Stimulated activated CD4-positive, alpha-beta T cell treated with anti-CD3 and anti-CD28 coated beads, Interleukin-12 subunit alpha, Interleukin-12 subunit beta, amount 100 ng/mL, for 4 hours (primary cell): ENCODE results near the gene EHBP1L1.
A peak's percentile ranks its signal among the peaks of the same experiment; 100 is the strongest.

Experiments
- DNase-seq: peaks from one replicate; pipeline ENCODE4 v3.0.0-alpha.2; 2020

EHBP1L1 gene

GRCh38 chr11:65598258-65598699, 22.4 kb downstream of the EHBP1L1 start:
- no peak for DNase-seq

DNA sequence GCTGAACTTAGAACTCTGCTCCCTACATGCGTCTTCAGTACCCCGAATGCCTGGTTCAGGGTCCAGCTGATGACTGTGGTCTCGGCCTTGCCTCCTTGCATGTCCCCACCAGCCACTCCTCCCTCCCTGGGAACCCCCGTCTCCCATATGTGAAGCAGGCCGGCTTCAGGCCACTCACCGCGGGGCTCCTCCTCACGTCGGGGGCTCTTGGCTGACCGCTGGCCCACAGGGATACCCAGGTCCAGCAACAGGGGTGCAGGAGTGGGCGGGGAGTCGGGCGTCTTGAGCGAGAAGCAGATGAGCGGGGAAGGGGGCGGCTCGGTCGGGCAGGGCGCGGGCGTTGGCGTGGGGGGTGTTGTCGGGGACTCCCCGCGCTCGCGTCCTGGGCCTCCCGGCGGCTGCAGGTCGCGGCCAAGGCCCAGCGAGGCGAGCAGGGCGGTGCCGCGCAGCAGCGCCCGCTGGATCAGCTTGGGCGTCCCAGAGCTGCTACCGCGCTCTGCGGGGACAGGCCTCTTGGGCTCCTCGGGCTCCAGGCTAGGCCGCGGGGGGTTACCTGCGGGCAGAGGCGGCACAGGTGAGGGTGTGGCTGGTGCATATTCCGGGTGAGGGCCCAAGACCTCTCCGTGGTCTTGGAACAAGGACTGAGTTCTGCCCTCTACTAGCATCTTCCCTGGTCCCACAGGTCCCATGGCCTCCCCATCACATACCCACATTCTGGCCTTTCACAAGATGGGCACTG, 23.5 kb downstream of the EHBP1L1 start:
- no peak for DNase-seq

DNA sequence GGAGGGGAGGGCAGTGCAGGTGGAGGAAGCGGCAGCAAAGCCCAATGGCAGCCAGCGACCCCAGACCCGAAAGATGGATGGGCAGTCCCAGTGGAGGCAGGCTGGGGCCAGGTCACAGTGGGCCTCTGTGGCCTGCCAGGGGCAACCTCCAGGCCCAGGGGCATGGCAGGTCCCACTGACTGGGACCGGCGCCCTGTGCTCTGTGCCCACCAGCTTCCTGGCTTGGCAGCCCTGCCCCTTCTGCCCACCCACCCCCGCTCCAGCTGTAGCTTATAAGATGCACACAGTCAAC, 24.0 kb downstream of the EHBP1L1 start:
- DNase-seq = no peak

GRCh38 chr11:65604258-65604657, 28.4 kb downstream of the EHBP1L1 start:
- DNase-seq = no peak

GRCh38 chr11:65606876-65607613, 31.2 kb downstream of the EHBP1L1 start:
- no peak for DNase-seq

DNA sequence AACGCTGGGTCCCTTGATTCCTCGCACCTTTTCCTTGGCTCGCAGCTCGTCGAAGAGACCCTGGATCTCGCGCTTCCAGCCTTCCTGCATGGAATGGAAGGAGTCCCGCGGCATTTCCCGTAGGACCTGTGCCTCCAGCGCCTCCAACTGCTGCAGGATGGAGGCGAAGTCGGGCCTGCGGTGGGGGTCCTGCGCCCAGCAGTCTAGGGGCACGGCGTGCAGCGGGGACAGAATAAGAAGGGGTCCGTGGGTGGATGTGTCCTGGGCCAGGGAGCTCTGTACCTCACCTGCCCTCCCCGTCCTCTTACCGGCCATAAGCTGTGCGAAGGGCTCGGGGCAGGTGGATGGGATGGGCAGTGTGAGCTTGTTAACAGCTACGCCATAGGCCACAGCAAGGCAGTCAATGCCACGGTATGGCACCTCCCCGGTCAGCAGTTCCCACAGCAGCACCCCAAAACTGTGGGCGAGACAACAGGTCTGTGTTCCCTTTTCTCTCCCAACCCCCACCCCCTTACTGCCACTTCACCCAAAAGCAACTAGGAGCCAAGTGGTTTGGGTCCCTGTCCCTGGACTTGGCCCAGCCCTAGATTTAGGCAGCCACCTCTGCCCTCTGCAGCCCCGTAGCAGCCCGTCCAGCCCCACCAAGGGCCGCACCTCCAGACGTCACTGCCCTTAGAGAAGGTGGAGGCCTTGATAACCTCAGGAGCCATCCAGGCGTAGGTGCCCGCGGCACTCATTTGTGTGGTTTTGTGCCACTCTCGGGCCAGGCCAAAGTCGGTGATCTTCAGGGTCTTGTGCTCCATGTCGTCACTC, 32.0 kb downstream of the EHBP1L1 start:
- no peak for DNase-seq

DNA sequence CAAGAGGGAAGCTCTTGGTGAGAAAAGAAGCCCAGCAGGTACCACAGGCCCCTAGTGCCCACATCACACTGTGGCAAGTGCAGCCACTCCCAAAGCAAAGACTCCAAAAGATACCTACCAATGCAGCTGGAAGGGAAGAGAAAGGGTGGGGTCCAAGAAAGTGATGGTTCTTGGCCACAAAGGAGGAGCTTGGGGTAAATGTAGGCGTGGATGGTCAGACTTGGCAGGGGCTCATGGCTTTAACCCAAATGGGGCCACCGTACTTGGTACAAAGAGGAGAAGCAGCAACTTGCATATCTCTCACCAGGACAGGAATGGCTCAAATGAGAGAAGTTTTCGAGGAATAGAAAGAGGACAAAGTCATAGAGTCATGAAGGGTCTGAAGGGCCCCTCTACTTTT, 33.4 kb downstream of the EHBP1L1 start:
- DNase-seq = no peak

- no peak for DNase-seq
These were observed 33.8 kb downstream of the EHBP1L1 start for GRCh38 chr11:65609665-65610064.

GRCh38 chr11:65610404-65610803, 34.6 kb downstream of the EHBP1L1 start:
- no peak for DNase-seq

GRCh38 chr11:65611028-65611757, 35.3 kb downstream of the EHBP1L1 start:
- DNase-seq = no peak

GRCh38 chr11:65611758-65612603, 36.1 kb downstream of the EHBP1L1 start:
- DNase-seq = no peak

DNA sequence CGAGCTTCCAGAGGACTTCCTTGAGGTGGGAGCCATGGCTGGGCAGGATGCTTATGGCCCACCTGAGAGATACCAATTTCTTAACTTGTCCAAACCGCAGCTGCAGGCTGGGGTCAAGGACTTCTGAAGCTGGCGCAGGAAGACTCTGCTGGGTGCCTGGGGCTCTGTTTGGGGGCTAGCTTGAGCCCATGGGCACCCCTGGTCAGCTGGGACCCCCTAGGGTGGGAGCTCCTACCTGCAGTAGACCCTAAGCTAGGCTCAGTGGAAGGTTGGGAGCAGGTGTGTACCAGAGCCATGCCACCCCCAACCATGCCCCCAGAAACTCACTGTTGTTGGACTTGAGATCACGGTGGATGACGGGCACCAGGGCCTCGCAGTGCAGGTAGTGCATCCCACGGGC, 36.8 kb downstream of the EHBP1L1 start:
- no peak for DNase-seq

GRCh38 chr11:65613091-65613928, 37.5 kb downstream of the EHBP1L1 start:
- peak; percentile 28 for DNase-seq

GRCh38 chr11:65615229-65615949, 39.5 kb downstream of the EHBP1L1 start, which contains the start of gene PCNX3:
PCNX3 (plus strand) TSS chr11:65615776; CDS start chr11:65616312, 536 bp downstream.
- peak; percentile 99 for DNase-seq

DNA sequence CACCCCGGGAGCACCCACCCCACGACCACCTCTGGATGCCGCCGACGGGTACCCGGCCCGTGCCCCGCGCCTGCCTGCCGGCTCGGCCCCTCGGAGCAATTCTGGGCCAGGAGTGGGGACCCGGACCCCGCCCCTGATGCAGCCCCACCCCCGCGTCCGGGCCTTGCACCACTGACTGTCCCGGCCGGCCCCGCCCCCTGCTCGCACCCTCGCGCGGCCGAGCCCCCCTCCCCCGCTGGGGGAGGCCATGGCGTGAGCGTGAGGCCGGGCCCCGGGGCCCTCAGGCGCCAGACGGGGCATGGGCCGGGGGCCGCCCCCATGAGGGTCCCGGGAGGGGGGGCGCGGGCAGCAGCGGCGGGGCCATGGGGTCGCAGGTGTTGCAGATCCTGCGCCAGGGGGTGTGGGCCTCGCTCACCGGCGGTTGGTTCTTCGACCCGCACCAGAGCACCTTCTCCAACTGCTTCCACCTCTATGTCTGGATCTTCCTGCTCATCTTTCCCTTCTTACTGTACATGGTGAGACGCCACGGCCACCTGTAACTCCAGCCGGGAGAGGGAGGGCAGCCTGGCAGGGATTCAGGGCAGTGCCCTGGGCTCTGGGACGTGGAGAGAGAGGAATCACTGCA, 40.2 kb downstream of the EHBP1L1 start:
- DNase-seq = peak; percentile 56

- no peak for DNase-seq
These were observed 40.7 kb downstream of the EHBP1L1 start for GRCh38 chr11:65616575-65617001.

DNA sequence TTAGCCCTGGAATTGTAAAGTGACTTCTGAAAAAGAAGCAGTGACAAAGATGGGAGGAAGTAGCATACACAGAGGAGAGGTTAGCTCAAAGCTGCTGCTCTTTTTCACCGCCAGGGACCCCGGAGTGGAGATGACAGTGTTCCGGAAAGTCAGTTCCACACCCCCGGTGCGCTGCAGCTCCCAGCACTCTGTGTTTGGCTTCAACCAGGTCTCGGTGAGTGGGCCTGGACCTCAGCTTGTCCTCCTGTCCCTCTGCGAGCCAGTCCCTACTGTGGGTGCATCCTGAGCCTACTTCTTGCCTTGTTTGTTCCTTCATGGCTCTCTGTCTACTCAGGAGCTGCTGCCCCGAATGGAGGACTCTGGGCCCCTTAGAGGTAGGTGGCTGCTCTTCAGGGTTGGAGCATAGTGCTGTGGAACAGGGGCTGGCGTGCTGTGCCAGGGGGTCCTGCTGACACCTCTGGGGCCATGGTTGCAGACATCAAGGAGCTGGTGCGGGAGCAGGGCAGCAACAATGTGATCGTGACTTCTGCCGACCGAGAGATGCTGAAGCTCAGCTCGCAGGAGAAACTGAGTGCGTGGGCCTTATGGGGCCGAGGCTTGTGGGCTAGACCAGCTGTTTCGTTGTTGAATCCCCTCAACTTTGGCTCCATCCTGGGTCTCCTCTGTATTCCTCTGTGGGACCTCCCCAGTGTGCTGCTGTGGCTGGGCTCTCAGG, 41.4 kb downstream of the EHBP1L1 start:
- DNase-seq = no peak

GRCh38 chr11:65617990-65618751, 42.3 kb downstream of the EHBP1L1 start:
- DNase-seq = no peak
